Measurements from ENCODE around the gene DPF3.

DPF3 gene

DNA sequence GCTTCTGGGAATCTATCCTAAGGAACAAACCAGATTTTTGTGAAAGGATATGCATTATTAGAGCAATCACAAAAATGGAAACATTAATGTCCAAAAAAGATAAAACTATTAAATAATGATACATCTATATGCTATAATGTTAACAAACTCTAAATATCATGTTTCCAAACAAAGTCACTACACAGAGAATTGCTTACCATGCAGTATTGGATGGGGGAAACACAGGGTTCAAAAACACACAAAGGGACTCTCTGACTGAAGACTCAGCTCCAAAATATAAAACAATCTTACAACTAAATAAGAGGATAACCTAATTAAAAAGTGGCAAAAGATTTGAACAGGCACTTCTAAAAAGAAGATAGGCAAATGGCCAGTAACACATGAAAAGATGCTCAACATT lies 304.2 kb downstream of the DPF3 start:
- no peak for DNase-seq

DNA sequence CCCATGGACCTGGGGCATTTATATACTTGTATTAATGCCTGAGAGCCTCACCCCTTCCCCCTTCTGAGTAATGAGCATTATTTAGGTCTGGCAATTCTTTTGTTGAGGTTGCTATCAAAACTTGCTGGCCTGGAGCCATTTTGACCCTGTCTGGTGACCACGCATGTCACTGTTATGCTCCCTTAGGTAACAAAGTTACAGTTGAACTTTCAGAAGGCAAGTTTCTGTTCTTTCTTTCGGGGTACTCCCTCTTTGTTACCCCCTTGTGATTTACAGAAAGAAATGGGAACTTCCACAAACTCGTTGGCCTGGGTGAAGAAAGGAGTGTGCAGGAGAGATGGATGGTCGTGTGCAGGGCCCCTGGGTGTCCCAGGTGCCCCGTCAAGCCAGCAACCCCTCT lies 305.4 kb downstream of the DPF3 start:
- no peak for DNase-seq

DNA sequence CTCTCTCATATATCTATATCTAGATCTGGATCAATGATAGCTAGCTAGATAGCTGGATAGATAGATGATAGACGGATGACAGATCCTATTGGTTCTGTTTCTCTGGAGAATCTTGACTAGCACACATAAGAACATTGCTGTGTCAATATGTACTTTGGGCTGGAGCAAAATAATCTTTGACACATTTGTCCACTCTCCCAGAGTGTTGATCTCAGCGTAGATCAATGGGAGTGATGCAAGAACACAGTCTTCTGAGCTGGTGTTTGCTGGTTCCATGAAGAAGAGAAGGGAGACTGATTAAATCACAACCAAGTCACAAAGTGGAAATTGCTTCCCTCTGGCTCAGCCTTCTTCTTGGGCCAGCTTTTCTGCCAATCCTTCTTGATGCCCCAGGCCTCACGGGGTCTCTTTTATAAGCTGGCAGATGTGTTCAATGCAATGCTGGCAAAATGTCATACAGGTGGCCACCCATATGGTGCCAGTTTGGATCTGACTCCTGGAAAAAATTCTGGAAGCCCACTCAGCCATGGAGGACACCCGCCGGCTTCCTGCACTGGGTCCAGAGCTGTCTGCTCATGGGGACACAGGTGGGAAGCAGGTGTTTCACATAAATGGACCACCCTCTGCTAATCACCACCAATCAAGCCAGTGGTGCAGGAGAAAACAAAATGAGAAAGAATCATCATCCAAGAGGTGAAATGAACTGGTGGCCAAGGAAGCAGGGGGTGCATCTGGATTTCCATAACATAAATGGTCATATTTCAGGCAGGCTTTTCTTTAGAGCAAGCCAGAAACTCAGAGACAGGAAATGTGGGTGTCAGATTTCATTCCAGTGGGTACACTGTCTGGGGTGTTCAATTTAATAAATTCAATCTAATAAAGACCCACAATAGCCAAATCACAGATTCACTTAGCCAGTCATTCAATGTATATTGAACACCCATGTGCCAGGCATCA lies 310.3 kb downstream of the DPF3 start:
- DNase-seq: no peak

DNA sequence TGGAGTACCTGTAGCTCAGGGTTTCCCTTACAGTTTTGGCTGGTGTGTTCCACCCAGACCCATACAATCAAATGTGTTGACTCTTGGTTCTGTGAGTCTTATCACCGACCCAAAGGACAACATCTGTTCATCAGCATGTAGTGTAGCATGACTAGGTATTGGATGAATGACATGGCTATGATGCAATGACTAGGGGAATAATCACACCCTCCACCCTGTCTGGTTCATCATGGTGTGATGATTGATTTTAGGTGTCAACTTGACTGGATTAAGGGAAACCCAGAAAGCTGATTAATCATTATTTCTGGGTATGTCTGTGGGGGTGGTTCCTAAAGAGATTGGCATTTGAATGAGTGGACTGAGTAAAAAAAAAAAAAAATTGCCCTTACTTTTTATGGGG lies 311.3 kb downstream of the DPF3 start:
- DNase-seq: no peak

DNA sequence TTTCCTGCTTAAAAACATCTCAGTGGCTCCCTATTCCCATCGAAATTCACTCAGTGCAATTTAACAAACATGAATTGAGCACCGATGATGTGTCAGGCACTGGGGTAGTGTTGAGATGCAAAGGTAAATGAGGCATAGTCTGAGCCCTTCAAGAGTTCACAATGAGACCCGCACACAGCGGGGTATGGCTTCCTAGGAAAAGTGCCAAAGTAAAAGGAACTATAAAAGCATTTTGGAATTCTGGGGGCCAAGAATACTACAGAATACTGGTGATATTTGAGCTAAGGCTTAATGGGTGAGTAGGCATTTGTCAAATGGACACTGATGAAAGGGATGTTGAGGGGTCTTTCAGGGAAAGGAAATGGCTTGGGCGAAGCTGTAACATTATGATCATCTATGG lies 315.4 kb downstream of the DPF3 start:
- no peak for DNase-seq

DNA sequence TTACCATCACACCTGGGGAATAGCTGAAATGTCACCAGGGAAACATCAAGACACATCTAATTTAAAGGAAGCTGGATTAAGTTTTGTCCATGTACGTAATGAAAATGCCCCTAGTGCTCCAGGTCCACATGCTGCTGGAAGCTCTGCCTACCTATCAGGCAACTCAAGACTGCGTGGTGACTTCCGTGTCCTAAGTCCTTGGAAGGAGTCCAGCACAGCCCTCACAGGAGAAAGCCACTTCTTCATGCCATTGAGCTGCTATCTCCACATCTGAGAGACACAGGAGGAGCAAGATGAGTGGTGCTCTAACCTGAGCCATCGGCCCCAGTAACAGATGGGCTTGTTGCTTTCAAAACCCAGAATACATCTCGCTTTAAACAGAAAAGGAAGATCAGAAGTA lies 316.4 kb downstream of the DPF3 start:
- DNase-seq: no peak

DNA sequence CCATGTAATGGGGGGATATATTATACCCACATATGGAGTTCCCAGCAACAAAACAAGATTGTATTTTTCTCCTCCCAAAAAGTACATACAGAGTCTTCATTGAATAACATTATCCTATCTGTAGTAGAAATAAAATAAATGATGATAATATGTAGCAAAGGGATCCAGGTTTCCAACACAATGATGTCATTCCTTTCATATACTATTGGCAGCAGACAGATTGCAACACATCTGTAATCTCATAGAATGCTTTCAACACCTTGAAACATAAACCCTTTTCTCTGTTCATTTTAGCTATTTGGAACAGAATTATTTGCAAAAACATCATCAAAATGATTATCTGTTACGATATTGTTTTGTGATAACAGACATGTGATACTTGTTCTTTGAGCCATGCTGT lies 317.6 kb downstream of the DPF3 start:
- no peak for DNase-seq

DNA sequence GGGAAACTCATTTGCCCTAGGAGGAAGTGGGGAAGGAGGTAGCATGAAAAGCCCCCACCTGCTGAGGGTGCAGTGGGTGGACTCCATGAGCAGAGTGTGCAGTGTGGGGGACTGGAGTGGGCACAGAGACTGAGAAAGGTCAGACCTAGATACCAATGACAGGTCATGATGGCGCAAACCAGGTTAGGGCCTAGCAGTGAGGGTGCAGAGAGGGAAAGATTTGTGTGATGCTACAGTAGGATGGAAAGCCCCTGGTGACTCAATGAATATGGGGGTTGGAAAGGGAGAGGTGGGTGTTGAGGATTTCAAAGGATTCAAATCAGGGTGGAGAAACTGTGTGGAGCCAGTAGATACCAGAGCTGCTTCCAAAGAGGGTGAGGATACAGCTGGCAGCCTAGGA lies 319.2 kb downstream of the DPF3 start:
- no peak for DNase-seq

DNA sequence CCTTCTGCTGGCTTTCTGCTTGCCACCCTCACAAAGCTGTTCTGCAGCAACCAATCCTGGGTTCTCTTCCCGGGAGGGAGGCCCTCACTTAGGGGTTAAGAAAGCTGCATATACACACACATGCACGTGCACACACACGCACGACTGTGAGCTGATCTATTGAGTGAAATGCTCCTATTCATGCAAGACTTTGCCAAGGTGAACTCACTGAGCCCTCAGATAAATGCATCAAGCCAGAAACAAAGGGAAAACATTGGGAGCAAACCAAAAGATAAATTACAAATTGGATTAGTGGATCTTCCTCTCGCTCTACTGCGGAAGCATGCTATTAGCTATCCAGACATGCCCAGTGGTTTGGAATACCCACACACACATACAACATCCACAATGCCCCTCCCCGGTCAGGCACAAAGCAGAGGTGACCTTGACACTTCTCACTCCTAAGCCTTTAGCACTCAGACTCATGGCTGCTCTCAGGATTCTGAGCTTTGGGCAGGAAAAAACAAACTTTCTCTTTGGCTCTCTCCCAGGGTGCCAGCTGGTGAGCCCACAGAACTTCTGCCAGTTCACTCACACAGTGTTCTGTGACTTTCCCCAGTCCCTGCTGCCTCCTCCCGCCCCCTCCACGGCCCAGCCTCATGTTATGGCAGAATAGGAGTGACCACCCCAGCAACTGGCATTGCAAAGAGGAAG lies 320.0 kb downstream of the DPF3 start:
- DNase-seq: no peak
